GM12872 (cell line): ENCODE measurements around the gene PPP1R12A.

Experiments used
- TF ChIP-seq, protein P1 (sequence below): IDR thresholded peaks from 3 replicates; pipeline ENCODE4 v1.5.1; 2011; ENCODE audit warnings: low read depth, mild to moderate bottlenecking, low read length, moderate library complexity; ENCODE audit not compliant: insufficient read depth

PPP1R12A gene

GRCh38 chr12:79900951-79901350 lies 33.9 kb downstream of the PPP1R12A start:
- TF ChIP-seq, protein P1, sequence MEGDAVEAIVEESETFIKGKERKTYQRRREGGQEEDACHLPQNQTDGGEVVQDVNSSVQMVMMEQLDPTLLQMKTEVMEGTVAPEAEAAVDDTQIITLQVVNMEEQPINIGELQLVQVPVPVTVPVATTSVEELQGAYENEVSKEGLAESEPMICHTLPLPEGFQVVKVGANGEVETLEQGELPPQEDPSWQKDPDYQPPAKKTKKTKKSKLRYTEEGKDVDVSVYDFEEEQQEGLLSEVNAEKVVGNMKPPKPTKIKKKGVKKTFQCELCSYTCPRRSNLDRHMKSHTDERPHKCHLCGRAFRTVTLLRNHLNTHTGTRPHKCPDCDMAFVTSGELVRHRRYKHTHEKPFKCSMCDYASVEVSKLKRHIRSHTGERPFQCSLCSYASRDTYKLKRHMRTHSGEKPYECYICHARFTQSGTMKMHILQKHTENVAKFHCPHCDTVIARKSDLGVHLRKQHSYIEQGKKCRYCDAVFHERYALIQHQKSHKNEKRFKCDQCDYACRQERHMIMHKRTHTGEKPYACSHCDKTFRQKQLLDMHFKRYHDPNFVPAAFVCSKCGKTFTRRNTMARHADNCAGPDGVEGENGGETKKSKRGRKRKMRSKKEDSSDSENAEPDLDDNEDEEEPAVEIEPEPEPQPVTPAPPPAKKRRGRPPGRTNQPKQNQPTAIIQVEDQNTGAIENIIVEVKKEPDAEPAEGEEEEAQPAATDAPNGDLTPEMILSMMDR, result no peak

DNA sequence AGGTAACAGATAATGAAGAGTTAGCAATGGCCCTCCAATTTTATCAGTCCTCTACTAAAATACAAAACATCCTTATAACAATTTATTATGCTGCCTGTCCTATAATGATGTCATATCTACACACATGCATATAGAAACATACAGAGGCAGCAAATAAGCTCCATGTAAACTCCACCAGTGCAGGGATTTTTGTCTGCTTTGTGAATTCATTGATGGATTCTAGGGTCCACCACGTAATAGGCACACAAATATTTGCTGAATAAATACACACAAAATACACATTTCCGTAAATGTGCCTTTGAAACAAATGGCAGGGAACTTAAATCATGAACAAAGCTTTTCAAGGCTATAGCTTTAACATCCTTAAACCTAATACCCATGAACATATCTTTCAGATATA lies 34.7 kb downstream of the PPP1R12A start:
- TF ChIP-seq, protein P1, result no peak

- TF ChIP-seq, protein P1, result no peak
Measured at GRCh38 chr12:79897617-79898016, 37.3 kb downstream of the PPP1R12A start.

DNA sequence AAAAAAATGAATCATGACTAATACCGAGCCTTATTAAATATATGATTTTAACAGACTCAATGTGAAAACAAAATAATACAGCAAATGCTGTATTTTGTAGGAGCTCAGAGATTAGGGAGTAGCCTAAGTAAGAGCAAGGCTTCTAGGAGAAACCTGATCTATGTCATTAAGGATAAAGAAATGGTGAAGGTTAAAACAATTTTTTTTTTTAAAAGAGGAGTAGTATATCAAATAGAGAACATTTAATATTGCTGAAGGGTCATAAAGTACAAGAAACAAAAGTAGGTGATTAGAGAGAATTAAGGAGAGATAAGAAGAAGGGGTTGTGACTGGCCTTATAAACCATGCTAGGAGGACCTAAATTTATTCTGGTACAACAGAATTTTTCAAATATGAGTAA lies 39.1 kb downstream of the PPP1R12A start:
- TF ChIP-seq, protein P1, result no peak

DNA sequence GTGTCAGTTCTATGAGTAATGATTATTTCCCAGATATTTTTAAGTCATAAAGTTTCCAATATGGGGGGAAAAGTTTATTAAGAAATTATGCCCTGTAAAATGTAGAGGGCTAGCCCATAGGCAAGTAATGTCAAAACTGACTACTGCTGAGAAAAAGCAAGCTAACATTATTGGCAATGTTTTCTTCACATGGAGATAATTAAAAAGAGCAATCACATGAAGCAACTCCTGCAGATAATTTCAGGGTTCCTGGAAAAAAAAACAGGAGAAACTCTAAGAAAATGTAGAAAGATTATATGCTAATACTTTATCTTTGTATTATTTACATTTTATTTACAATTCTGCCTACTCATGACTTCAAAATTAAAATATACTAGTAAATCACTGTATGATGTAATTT lies 39.8 kb downstream of the PPP1R12A start:
- TF ChIP-seq, protein P1, result no peak

DNA sequence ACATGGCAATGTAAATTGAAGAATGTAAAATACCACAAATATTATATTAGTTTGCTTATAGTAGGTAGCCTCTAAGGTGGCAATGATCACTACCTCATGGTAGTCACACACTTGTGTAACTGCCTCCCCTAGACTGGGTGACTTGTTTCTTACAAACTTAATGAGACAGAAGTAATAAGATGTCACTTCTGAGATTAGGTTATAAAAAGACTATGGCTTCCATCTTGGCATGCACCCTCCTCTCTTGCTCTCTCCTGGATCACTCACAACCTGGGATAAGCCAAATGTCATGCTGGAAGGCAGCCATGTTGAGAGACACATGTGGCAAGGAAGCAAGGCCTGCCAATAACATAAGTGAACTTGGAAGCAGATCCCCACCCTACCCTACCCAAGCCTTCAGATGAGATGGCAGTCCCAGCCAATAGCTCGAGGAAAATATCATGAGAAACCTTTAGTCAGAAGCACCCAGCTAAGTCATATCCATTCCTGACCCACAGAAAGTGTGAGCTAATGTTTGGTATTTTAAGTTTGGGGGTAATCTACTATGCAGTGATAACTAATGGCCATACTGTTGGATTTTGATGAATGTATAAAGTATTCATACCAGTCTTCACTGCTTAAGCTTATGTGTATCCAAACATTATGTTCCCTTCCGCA lies 43.3 kb downstream of the PPP1R12A start:
- TF ChIP-seq, protein P1, result no peak

- TF ChIP-seq, protein P1, result no peak
Measured at GRCh38 chr12:79887890-79888289, 47.0 kb downstream of the PPP1R12A start.
